Tibial artery (tissue), 4 donors: ENCODE results near the gene KRT31.

Experiments used
- DNase-seq, 2 donors: peaks; one replicate each; pipeline ENCODE4 v3.0.0-alpha.2; 2019
- H3K27ac ChIP-seq, 2 donors: fragments of 200-600 bp; sonication (generic) in 1 of 2; 1 replicate in 1 of 2; 2 replicates in 1 of 2; pipeline ENCODE4 v1.5.1; 2018 to 2019; ENCODE audit warnings: mild to moderate bottlenecking in 1 of 2
- H3K27me3 ChIP-seq, 2 donors: fragments of 200-600 bp; sonication (generic) in 1 of 2; one replicate each; pipeline versions ENCODE4 v1.5.1 to v1.6.0; 2016 to 2019
- H3K36me3 ChIP-seq, 3 donors: fragments of 200-600 bp; sonication (generic) in 2 of 3; one replicate each; pipeline ENCODE4 v1.5.1; 2016 to 2019; ENCODE audit warnings: mild to moderate bottlenecking in 2 of 3
- H3K4me1 ChIP-seq, 4 donors: fragments of 200-600 bp; sonication (generic) in 2 of 4; 1 replicate in 3 of 4; 2 replicates in 1 of 4; pipeline ENCODE4 v1.5.1; 2016 to 2019
- H3K4me3 ChIP-seq, 2 donors: fragments of 200-600 bp; sonication (generic) in 1 of 2; 1 replicate in 1 of 2; 2 replicates in 1 of 2; pipeline ENCODE4 v1.5.1; 2018 to 2019; ENCODE audit warnings: mild to moderate bottlenecking in 2 of 2
- H3K9me3 ChIP-seq, 3 donors: fragments of 200-600 bp; sonication (generic) in 1 of 3; one replicate each; pipeline ENCODE4 v1.5.1; 2016 to 2019
- intact Hi-C: fragments of 100-400 bp; cut with DNase I; formaldehyde crosslinking; loops from one replicate; pipeline ENCODE4 v1.15.0; 2023; ENCODE audit warnings: low total_unique reads
- TF ChIP-seq, protein P1 (sequence below), 2 experiments: fragments of 200-600 bp in 1 of 2; fragments of 450-650 bp in 1 of 2; IDR thresholded peaks; one replicate each; pipeline ENCODE4 v1.5.1; 2017 to 2019; ENCODE audit warnings: antibody characterized with exemption in 2 of 2, mild to moderate bottlenecking in 1 of 2, moderate library complexity in 1 of 2

Gene KRT31

GRCh38 chr17:41421617-41422016, 24.2 kb upstream of the KRT31 start:
- TF ChIP-seq, protein P1, sequence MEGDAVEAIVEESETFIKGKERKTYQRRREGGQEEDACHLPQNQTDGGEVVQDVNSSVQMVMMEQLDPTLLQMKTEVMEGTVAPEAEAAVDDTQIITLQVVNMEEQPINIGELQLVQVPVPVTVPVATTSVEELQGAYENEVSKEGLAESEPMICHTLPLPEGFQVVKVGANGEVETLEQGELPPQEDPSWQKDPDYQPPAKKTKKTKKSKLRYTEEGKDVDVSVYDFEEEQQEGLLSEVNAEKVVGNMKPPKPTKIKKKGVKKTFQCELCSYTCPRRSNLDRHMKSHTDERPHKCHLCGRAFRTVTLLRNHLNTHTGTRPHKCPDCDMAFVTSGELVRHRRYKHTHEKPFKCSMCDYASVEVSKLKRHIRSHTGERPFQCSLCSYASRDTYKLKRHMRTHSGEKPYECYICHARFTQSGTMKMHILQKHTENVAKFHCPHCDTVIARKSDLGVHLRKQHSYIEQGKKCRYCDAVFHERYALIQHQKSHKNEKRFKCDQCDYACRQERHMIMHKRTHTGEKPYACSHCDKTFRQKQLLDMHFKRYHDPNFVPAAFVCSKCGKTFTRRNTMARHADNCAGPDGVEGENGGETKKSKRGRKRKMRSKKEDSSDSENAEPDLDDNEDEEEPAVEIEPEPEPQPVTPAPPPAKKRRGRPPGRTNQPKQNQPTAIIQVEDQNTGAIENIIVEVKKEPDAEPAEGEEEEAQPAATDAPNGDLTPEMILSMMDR (IDR thresholded peaks at IDR 0.05), result no peak
- no peak overlapping the region for H3K27ac ChIP-seq
- intact Hi-C loops, result no loop called here
- no peaks in the 10 kb centered on the region for H3K9me3 ChIP-seq
- DNase-seq, result no peak
- H3K36me3 ChIP-seq, result no peaks in the 10 kb centered on the region
- no peak overlapping the region for H3K4me3 ChIP-seq
- H3K27me3 ChIP-seq, result no peaks in the 10 kb centered on the region
- peaks cover 0 to 12% (median 6%) of the 10 kb centered on the region in 4 donors for H3K4me1 ChIP-seq

DNA sequence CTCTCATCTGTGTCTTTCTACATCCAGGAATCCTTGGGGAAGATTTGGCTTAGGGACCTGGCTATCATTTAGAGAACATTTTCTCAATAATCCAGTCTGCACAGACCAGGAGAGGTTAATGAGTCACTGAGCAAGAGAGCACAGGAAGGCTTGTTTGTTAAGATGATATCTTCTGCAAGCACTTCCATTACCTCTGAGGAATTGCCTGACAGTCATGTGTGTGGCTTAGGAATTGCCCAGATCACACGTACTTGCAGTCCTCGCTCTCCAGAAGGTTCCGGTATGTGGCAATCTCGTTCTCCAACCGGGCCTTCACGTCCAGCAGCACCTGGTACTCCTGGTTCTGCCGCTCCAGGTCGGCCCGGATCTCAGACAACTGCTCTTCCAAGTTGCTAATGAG, 23.7 kb upstream of the KRT31 start:
- no peak for DNase-seq
- no peak overlapping the region for H3K4me3 ChIP-seq
- H3K27ac ChIP-seq, result no peak overlapping the region

DNA sequence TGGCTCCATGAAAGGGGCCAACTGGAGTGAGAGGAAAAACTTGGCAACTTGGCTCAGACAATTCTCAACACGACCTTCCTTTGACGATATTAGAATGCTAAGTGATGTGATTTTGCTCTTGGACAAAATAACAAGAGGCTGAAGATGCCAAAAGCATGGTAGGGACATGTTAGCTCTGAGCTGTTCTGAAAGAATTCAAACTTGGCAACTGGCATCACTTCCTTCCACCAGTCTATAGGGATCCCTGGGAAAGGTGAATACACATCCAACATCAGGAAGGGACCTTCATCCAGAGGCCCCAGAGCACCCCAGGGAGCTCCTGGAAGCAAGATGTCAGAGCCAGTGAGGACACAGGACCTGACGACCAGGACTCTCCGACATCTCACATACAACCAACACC, 22.7 kb upstream of the KRT31 start:
- H3K27me3 ChIP-seq, result no peaks in the 10 kb centered on the region
- intact Hi-C loops, result no loop called here
- H3K9me3 ChIP-seq, result no peaks in the 10 kb centered on the region
- H3K4me3 ChIP-seq, result no peak overlapping the region
- no peaks in the 10 kb centered on the region for H3K36me3 ChIP-seq
- H3K4me1 ChIP-seq, result peaks cover 0 to 24% (median 12%) of the 10 kb centered on the region in 4 donors
- H3K27ac ChIP-seq, result no peak overlapping the region
- TF ChIP-seq, protein P1 (IDR thresholded peaks at IDR 0.05), result no peak
- DNase-seq, result no peak

More for the DNA sequence above, 23.7 kb upstream of the KRT31 start:
- Histone ChIP-seq H3K36me3 (no peaks in the 10 kb centered on the region), H3K27me3 (no peaks in the 10 kb centered on the region), H3K9me3 (no peaks in the 10 kb centered on the region), H3K4me1 (peaks cover 0 to 17% (median 9%) of the 10 kb centered on the region in 4 donors)
- TF ChIP-seq, protein P1 (IDR thresholded peaks at IDR 0.05), result no peak
- intact Hi-C loops, result no loop called here

DNA sequence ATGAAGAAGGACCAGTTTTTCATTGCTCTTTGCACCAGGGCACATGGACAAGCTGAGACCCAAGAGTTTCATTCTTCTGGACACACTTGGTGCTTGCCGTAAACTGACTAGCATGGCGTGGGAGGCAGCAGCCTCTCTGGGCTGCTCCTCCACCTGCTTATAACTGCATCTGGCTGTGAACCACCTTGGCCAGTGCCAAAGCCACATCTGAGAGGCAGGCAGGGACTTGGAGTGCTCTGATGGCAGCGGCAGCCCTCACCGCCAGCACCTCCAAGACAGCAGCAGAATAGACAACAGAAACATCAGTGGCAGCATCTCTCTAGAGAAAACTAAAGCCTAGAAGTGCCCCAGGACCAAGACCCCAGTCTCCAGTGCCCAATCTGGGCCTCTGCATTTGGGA, 22.3 kb upstream of the KRT31 start:
- TF ChIP-seq, protein P1 (IDR thresholded peaks at IDR 0.05), result no peak
- intact Hi-C loops, result no loop called here
- no peaks in the 10 kb centered on the region for H3K27me3 ChIP-seq
- H3K4me1 ChIP-seq, result peaks cover 0 to 24% (median 12%) of the 10 kb centered on the region in 4 donors
- no peaks in the 10 kb centered on the region for H3K9me3 ChIP-seq
- no peak overlapping the region for H3K27ac ChIP-seq
- no peaks in the 10 kb centered on the region for H3K36me3 ChIP-seq
- DNase-seq, result no peak
- H3K4me3 ChIP-seq, result no peak overlapping the region

- Histone ChIP-seq H3K27me3 (no peaks in the 10 kb centered on the region), H3K27ac (no peak overlapping the region), H3K9me3 (no peaks in the 10 kb centered on the region), H3K4me1 (peaks cover 0 to 24% (median 12%) of the 10 kb centered on the region in 4 donors), H3K36me3 (no peaks in the 10 kb centered on the region), H3K4me3 (no peak overlapping the region)
- TF ChIP-seq, protein P1 (IDR thresholded peaks at IDR 0.05), result no peak
- no peak for DNase-seq
- intact Hi-C loops, result no loop called here
Measured at GRCh38 chr17:41418116-41418860, 20.9 kb upstream of the KRT31 start.
